GM18867 (cell line): ENCODE results near the gene HIVEP3.

ENCODE experiments used
- ATAC-seq: cut with Tn5 transposase; IDR thresholded peaks from one replicate; pipeline ENCODE4 v1.9.1; 2021; ENCODE audit warnings: mild to moderate bottlenecking, moderate library complexity; ENCODE audit not compliant: unreplicated experiment

HIVEP3 gene

DNA sequence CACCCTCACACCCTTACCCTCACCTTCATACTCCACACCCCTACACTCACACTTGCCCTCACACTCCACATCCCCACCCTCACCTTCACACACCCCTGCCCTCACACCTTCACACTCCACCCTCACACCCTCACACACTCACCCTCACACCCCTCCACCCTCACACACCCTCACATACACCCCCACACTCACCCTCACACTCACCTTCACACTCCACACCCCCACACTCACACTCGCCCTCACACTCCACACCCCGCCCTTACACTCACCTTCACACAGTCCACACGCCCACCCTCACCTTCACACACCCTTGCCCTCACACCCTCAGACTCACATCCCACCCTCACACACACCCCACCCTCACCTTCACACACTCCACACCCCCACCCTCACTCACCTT lies 390.6 kb downstream of the HIVEP3 start:
- ATAC-seq, result no peak

DNA sequence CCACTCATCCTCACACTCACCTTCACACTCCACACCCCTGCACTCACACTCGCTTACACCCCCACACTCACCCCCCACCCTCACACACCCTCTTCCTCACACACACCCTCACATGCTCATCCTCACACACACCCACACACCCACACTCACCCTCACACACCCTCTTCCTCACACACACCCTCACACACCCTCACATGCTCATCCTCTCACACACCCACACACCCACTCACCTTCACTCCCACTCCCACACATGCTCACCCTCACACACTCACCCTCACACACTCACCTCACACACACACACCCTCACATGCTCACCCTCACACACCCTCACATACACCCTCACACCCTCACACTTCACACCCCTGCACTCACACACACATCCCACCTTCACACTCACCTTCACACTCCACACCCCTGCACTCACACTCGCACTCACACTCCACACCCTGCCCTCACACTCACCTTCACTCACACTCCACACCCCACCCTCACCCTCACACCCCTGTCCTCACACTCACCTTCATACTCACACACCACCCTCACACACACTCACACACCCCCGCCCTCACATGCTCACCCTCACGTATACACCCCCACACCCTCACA lies 391.7 kb downstream of the HIVEP3 start:
- no peak for ATAC-seq

GRCh38 chr1:41525891-41526587 lies 392.7 kb downstream of the HIVEP3 start:
- ATAC-seq, result no peak

DNA sequence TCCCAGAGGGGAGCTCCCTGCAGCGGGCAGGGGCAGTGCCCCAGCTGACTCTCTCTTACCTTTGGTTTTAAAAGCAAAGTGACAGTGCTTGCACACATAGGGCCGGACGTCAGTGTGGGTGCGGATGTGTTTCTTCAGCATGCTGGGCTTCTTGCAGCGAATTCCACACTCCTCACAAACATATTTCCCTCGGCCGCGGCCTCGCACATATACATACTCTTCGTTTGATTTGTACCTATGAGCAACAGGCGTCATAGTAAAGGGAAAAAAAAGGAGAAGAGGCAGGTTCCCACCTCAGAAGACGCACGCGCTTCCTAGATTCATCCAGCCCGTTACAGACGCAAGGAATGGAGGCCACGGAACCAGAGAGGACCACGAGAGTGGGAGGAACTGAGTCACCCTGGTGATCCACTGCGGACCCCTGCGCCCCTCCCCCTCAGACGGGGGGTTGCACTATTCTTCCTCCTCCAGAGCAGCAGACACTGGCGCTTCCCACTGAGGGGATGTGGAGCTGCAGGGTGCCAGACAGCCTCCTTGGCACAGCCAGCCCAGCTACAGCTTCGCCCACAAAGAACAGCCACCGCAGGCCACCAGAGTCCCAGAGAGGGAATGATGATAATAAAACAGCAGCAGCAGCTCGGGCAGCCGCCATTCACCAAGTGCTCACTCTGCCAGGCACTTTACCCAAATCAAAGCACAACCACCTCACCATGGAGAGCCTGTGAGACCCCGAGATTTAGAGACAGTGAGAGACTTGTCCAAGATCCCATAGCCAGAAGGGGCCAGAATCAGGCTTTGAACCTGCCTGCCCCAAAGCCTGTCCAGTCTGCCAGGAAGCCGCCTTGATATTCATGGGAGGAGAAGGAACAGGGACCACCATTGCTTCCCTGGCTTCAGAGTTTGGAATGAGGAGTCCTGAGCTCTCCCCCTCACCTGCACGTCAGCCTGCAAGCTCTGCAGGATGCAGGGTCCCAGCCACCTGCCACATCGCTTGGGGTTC lies 393.7 kb downstream of the HIVEP3 start:
- no peak for ATAC-seq

DNA sequence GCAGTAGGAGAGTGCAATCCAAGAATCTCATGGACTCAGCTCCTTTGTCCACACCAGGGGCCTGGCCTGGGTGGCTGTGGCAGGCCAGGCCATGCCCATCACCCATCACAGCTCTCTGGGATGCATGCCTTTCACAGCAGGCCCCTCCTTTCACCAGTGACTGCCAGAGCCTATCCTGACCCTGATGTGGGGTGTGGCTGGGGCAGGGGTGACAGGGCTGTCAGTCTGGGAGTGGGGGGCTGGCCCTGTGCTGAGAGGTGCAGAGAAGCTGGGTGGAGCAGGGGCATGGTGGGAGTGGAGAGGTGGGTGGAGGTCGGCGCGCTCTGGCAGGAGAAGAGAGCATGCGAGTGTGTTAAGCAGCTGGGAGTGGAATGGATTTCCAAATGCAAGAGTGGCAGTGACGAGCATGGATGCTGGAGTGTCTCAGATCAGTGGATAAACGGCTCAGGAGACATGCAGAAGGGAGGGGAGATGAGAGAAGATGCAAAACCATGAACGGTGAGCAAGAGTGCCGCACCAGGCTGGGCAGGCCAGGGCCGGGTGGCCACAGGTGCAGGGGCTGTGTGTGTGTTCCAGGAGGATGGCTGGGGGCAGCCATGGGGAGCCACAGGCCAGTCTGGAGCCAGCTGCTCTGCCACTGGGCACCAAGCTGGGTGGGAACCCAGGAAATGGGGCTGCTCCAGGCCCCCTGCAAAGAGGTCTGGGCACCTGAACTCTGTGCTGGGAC lies 394.6 kb downstream of the HIVEP3 start:
- ATAC-seq, result no peak

- no peak for ATAC-seq
These were observed 395.7 kb downstream of the HIVEP3 start for GRCh38 chr1:41523071-41523470.

DNA sequence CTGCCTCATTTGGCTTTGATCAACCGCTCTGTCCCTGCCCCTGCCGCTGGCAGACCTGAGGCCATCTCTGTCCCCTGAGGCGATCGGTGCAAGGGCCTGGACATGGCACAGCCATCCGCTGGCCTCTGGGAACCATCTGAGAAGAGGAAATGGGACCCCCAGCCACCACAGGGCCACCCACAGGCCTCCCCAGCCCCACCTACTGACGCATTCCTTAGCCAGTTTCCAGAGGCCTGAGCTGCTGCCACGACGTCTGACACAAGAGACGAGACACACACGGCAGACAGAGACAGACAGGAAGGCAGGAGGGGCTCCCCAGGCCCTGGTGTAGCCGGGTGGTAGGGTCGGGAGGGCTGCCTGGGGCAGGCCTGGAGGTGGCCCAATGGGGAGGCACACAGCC lies 397.0 kb downstream of the HIVEP3 start:
- no peak for ATAC-seq

DNA sequence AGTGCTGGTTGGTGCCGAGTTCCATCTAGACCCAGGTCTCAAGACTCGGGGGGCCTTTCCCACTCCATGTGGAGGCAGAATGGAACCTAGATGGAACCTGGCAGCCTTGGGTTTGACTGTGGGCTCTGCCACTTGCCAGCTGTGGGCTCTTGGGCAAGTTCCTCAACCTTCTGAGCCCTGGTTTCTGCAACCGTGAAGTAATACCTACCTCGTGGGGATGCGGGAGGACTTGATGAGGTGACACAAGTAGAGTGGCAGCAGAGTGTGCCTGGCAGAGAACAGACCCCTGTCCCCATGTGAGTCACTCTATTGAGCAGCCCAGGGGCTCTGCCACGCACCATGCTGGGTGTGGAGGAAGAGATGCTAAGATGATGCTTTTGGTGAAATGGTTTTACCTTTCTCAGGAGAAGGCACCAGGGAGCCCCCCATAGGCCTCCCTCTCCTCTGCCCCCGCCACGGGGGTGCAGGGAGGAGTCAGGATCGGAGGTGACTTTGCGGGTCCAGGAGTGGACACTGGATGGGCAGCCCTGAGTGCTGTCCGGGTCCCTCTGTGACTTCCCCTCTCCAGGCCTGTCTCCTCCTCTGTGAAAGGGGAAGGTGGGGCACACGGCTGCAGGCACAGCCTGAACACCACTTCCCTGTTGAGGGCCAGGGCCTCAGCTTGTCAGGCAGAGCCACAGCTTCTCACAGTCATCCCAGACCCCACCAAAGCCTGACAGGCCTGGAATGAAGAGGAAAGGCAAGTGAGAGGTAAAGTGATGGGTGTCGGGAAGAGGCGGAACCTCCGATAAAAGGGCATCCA lies 397.6 kb downstream of the HIVEP3 start:
- ATAC-seq, result no peak

DNA sequence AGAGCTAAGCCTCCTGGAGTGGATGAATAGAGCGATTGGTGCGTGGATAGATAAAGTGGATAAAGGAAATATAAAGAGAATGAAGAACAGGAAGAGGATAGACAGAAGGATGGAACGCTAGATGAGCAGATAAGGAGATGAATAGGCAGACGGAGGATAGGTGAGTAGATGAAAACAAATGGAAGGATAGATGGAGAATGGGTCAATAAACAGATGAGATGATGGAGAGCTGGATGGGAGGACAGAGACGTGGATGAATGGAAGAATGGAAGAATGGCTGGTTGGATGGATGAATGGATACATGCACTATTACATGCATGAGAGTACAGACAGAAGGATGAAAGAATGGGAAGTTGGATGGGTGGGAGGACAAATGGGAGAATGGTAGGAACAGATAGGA lies 399.1 kb downstream of the HIVEP3 start:
- no peak for ATAC-seq

- ATAC-seq, result no peak
These were observed 400.3 kb downstream of the HIVEP3 start for GRCh38 chr1:41518471-41518870.

GRCh38 chr1:41517062-41517438 lies 401.7 kb downstream of the HIVEP3 start:
- no peak for ATAC-seq

DNA sequence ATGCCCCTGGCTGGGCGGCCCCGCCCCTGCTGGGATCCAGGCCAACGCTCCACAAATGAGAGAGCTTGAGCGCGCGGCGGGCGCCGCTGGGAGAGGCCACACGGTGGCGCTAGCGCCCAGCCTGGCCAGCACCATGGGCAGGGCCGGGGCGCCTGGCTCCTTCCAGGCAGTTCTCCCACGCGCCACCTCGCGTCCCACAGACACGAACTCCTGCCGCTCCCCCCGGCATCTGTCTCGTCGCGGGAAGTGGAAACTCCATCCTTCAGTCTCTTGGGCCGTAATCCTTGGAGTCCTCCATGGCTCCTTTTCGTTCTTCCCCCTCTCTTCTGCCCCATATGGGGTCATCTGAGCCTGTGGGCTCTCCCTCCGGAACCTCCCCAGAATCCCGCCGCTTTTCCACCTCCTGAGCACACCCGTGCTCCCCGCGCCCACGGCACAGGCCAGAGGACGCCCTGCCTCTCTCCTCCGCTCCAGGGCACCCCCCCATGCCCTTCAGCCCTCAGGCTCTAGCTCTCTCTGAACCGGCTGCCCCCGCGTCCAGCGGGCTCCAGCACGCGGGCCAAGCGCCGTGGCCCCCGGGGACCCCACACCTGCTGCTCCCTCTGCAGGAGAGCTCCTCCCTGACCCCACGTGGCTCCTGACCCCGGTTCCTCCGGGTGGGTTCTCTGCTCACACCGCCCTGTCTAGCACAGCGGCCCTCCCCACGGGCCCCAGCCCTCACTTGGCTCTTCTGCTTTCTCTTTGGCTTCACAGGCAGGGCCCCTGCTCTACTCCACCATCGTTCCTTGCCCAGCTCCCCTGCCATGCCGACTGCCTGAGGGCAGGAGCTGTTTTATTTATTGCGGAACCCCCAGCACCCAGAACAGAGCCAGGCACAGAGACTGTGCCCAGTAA lies 402.3 kb downstream of the HIVEP3 start:
- peak; percentile 67 for ATAC-seq

DNA sequence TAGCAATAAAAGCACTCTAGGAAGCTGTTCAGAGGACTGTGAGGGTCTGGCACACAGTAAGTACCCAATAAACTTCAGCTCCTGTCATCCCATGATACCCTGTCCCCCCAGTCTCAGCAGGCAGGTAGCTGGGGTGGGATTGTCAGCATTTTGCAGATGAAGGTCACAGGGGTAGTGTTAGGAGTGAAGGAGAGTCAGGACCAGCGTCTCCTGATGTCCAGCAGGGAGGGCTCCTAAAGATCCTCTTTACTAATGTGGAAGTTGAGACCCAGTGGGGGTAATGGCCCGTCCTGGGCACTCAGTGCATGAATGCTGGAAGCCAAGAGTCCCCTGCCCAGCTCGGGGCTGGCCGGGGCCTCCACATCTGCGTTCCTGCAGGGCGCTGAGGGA lies 402.9 kb downstream of the HIVEP3 start:
- ATAC-seq, result no peak

DNA sequence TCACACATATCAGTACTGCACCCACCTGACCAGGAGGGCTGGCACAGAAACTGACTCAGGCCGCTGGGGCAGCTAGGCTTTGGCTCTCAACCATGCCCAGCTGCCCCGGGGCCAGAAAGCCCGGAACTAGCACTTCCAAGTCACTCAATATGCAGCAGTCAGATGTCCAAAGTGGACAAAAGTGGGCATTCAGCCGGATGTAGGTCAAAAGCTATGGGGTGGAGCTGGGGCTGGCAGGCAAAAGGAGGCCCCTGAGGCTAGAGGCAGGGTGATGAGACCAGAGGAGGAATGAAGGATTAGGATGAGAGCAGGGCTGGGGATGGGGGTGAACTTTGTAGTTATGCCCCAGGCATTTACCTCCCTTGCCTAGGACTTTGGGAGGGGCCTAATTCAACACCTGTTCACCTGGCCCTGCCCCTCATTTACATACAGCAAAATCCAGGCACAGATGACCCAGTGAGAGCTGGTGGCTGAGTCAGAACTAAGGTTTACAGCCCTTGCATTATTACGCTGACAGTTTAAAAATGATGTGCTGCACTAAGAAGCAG lies 403.5 kb downstream of the HIVEP3 start:
- no peak for ATAC-seq

- ATAC-seq, result no peak
These were observed 404.3 kb downstream of the HIVEP3 start for GRCh38 chr1:41514381-41514780.

DNA sequence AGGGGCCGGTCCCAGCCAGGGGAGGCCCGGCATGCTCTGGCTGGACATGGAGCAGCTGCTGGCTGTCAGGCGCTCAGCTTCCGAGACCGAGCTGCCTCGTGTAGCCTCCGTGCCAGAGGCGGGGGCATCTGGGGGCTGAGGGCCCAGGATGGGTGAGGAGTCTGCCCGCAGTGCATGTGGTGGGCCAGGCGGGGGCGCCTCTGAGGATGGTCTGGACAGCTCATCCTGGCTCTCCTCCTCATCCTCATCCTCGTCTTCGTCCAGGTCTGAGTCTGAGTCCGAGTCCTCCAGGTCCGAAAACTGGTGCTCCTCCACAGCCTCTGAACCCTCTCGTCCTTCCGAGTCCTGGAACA lies 405.4 kb downstream of the HIVEP3 start:
- ATAC-seq, result no peak

DNA sequence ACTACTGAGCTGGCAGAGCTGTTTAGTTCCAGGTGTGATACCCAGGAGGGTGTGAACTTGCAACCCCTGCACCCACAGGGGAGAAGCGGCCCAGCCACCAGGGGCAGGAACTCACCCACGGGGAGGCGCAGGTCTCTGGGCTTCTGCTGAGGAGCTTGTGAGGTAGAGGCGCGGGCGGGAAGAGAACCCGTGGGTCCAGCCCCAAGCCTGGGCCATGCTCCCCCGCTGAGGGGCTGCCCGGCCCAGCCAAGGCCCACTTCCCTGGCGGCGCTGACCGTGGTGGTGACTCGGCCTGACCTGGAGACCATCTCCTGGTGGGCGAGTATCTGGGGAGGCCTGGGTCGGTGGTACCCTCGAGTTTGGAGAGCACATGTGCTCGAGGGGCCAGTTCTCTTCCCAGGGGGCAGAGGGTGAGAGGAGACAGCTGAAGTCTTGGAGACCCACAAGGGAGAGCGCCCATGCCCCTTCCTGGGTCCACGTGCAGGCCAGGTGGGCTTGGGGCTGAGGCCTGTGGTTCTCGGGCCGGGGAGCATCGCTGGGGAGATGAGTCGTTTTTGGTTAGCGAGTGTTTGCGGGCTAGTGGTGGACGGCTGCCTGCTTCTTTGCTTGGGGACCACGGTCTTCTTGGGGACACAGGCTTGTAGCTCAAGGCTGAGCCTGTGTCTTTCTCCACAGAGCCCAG lies 405.9 kb downstream of the HIVEP3 start:
- no peak for ATAC-seq

DNA sequence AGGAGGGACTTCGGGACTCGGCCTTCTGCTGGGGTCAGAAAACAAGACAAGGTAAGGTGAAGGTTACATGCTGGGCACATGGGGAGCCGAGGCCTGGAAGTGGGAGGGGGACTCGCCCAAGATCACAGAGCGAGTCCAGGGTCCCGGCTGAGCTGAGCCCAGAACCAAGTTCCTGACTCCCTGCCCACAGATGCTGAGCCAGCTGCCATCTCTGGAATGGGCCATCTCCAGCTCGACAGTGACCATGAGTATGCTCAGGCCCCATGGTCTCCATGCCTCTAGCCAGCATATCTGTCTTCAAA lies 407.5 kb downstream of the HIVEP3 start:
- no peak for ATAC-seq
